ENCODE measurements around the gene AUNIP.

AUNIP gene

GRCh38 chr1:25858906-25859789 lies at the start of gene AUNIP:
Gene AUNIP, minus strand, starts transcription at chr1:25859457. Its CDS starts 100 bp downstream, at chr1:25859357.
- DNase-seq (ENCODE audit: low read depth), result peak; percentile 67

- DNase-seq (ENCODE audit: low read depth), result no peak
These were observed 49.8 kb upstream of the AUNIP start for GRCh38 chr1:25909040-25909439.

GRCh38 chr1:25908161-25908560 lies 48.9 kb upstream of the AUNIP start:
- DNase-seq (ENCODE audit: low read depth), result no peak

- DNase-seq (ENCODE audit: low read depth), result no peak
These were observed 48.3 kb upstream of the AUNIP start for GRCh38 chr1:25907601-25908000.

GRCh38 chr1:25906644-25907300 lies 47.5 kb upstream of the AUNIP start:
- DNase-seq (ENCODE audit: low read depth), result no peak

- peak; percentile 73 for DNase-seq (ENCODE audit: low read depth)
These were observed 46.7 kb upstream of the AUNIP start, which contains the start of gene STMN1 for GRCh38 chr1:25905680-25906643. Gene STMN1, minus strand, starts transcription at chr1:25906419. Its CDS starts 1,743 bp downstream, at chr1:25904676.

GRCh38 chr1:25904943-25905679 lies 45.9 kb upstream of the AUNIP start:
- peak; percentile 77 for DNase-seq (ENCODE audit: low read depth)

- no peak for DNase-seq (ENCODE audit: low read depth)
These were observed 44.7 kb upstream of the AUNIP start for GRCh38 chr1:25903986-25904385.

- no peak for DNase-seq (ENCODE audit: low read depth)
These were observed 43.2 kb upstream of the AUNIP start for GRCh38 chr1:25902462-25902861.

GRCh38 chr1:25900219-25900618 lies 41.0 kb upstream of the AUNIP start:
- DNase-seq (ENCODE audit: low read depth), result no peak

- no peak for DNase-seq (ENCODE audit: low read depth)
These were observed 40.5 kb upstream of the AUNIP start for GRCh38 chr1:25899792-25900191.

- DNase-seq (ENCODE audit: low read depth), result no peak
These were observed 39.2 kb upstream of the AUNIP start for GRCh38 chr1:25898223-25899015.

GRCh38 chr1:25897754-25898153 lies 38.5 kb upstream of the AUNIP start:
- no peak for DNase-seq (ENCODE audit: low read depth)

GRCh38 chr1:25896266-25896665 lies 37.0 kb upstream of the AUNIP start:
- no peak for DNase-seq (ENCODE audit: low read depth)

- DNase-seq (ENCODE audit: low read depth), result peak; percentile 83
These were observed 36.2 kb upstream of the AUNIP start for GRCh38 chr1:25895365-25895990.

GRCh38 chr1:25893116-25893515 lies 33.9 kb upstream of the AUNIP start:
- DNase-seq (ENCODE audit: low read depth), result no peak

- DNase-seq (ENCODE audit: low read depth), result no peak
These were observed 32.3 kb upstream of the AUNIP start for GRCh38 chr1:25891606-25892005.

- DNase-seq (ENCODE audit: low read depth), result no peak
These were observed 31.2 kb upstream of the AUNIP start for GRCh38 chr1:25890239-25891034.

- DNase-seq (ENCODE audit: low read depth), result no peak
These were observed 30.2 kb upstream of the AUNIP start for GRCh38 chr1:25889470-25889869.
